Anterior cingulate cortex (tissue), 58 donors: ENCODE results near the gene NCKIPSD.
A peak's percentile ranks its signal among the peaks of the same experiment; 100 is the strongest.
"Not testable (repeated sequence)": the region's sequence is repeated elsewhere in the genome, so short reads cannot be mapped to it uniquely, and the experiment has no call there.

Experiments used
- DNase-seq, 58 donors: peaks; one replicate each; lab custom pipeline; 2025; lab: John Stamatoyannopoulos, UW

NCKIPSD gene

DNA sequence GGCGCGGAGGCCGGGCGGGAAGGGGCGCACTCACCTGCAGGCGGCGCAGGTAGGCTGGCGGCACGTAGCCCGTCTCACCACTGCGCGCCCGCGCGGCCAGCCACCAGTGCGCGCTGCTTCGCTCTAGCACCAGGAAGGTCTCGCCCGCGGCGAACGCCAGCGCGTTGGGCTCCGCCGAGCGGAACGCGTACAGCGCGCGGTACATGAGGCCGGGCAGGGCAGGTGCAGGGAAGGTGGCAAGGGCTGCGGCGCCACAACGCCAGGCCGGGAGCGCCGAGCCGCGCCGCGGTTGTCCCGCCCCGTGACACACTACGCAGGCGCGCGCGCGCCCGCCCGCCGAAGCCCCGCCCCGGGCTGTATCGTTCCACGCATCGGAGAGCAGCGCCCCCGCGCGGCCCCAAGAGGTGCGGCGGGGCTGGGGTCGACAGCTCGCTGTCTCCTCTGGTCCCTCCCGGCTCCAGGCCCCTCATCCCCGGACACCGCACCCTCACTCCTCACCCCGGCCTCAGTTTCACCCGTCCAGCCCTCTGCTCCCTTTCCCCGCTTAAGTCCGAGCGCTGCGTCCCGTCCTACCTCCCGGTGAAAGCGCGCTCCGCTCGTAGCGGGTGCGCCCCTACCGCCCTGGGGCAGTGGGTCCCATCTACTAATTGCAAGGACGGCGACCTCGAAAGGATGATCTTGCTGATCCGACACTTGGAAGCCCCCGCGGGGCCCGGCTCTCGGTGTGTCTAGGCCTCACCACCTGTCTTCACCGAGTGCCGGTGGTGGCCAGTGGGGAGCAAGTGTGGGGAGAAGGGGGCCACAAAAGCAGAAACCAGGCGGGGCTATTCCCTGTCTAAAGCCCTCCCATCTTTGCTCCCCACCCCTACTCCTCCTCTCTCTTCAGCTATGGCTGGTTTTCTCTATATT lies at the start of gene NCKIPSD:
Gene NCKIPSD (minus strand): TSS at position 313 of the 909 bp plus-strand sequence. CDS start 108 bp downstream, at position 205.
- DNase-seq: peak in 56 of 58 donors; percentile 26 to 90 (median 75)

GRCh38 chr3:48735075-48735767 lies 49.5 kb upstream of the NCKIPSD start:
- not testable (repeated sequence) for DNase-seq

DNA sequence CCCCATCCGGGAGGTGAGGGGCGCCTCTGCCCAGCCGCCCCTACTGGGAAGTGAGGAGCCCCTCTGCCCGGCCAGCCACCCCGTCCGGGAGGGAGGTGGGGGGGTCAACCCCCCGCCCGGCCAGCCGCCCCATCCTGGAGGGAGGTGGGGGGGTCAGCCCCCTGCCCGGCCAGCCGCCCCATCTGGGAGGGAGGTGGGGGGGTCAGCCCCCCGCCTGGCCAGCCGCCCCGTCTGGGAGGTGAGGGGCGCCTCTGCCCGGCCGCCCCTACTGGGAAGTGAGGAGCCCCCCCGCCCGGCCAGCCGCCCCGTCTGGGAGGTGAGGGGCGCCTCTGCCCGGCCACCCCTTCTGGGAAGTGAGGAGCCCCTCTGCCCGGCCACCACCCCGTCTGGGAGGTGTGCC lies 48.8 kb upstream of the NCKIPSD start:
- not testable (repeated sequence) for DNase-seq

DNA sequence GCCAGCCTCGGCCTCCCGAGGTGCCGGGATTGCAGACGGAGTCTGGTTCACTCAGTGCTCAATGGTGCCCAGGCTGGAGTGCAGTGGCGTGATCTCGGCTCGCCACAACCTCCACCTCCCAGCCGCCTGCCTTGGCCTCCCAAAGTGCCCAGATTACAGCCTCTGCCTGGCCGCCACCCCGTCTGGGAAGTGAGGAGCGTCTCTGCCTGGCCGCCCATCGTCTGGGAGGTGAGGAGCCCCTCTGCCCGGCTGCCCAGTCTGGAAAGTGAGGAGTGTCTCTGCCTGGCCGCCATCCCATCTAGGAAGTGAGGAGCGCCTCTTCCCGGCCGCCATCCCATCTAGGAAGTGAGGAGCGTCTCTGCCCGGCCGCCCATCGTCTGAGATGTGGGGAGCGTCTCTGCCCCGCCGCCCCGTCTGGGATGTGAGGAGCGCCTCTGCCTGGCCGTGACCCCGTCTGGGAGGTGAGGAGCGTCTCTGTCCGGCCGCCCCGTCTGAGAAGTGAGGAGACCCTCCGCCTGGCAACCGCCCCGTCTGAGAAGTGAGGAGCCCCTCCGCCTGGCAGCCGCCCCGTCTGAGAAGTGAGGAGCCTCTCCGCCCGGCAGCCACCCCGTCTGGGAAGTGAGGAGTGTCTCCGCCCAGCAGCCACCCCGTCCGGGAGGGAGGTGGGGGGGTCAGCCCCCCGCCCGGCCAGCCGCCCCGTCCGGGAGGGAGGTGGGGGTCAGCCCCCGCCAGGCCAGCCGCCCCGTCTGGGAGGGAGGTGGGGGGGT lies 48.2 kb upstream of the NCKIPSD start:
- DNase-seq: not testable (repeated sequence)

GRCh38 chr3:48727511-48727910 lies 41.8 kb upstream of the NCKIPSD start:
- no peak for DNase-seq

GRCh38 chr3:48725185-48725855 lies 39.6 kb upstream of the NCKIPSD start:
- not testable (repeated sequence) for DNase-seq

GRCh38 chr3:48723725-48724124 lies 38.0 kb upstream of the NCKIPSD start:
- no peak for DNase-seq

DNA sequence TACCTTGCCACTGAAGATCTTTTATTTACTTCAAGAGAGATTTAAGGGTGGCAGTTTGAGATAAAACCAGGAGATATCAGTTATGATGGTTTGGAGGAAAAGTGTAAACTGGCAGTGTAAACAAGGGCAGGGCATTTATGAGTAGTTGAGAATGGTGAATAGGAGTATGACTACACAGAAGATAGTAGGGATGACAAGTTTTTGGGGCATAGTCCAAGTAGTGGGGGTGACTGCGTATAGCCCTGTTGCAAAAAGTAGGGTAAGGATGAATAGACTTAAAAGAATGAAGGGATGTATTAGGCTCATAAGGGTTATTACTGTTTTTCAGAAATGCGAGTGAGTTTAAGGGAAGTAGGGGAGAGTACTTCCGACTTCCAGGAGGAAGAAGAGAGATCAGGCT lies 37.6 kb upstream of the NCKIPSD start:
- not testable (repeated sequence) for DNase-seq

DNA sequence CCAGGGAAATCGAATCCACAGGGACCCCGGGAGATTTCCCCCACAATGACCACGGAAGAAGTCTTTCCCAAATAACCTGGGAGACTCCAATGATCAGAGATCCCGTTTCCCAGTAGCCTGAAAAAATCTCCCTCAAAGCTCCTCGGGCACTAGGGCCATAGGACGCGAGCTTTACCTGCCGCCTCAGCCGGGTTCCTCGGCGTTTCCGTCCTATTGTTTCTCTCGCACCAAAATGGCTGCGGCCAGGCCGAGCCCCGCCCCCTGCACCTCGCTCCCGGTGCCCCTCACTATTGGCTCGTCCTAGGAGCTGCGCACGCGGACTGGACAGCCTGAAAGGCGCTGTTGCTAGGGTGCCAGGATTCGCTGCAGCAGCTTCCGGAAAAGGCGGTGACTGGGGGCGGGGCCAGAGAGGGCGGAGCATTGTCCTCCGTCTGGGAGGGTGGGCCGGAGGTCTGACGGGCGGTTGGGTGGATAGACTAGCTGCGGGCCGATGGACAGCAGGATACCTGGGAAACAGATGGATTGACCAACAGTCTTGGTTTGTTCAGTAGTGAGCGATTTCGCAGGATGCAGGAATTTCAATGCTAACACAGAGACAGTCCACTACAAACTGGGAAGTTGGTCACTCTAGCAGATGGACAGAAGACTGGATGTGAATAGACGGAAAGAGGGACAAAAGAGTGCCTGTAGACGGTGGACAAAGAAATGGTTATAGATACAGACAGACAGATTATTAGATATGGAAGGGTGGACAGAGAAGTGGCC lies 31.4 kb upstream of the NCKIPSD start, which contains the start of gene IP6K2:
Gene IP6K2 (minus strand): TSS at position 240 of the 765 bp plus-strand sequence. CDS start 21,930 bp downstream, outside the sequence.
- DNase-seq: peak; percentile 87 to 99 (median 98)

DNA sequence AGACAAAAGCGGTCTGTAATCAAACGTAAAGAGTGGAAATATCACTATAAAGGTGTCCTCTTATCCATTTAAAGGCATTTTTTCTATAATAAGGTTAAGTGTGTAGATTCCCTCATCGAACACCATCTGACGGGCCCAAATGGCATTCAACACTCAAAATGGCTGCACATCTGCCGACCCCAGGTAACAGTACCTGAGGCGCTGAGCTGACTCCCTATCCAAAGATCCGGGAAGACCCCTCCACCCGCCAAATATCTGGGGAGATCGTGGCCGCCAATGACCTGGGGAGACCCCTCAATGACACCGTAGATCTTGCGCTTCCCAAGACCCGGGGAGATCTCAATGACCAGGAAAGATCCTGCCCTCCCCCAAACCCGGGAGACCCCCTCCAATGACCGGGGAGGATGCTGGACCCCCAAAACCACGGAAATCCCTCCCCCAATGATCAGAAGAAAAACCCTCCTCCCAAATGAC lies 30.8 kb upstream of the NCKIPSD start:
- DNase-seq: peak in 4 of 58 donors; percentile 19 to 52 (median 44)

- DNase-seq: peak in 1 of 58 donors; percentile 47
Measured at GRCh38 chr3:48715174-48715800, 29.6 kb upstream of the NCKIPSD start.

DNA sequence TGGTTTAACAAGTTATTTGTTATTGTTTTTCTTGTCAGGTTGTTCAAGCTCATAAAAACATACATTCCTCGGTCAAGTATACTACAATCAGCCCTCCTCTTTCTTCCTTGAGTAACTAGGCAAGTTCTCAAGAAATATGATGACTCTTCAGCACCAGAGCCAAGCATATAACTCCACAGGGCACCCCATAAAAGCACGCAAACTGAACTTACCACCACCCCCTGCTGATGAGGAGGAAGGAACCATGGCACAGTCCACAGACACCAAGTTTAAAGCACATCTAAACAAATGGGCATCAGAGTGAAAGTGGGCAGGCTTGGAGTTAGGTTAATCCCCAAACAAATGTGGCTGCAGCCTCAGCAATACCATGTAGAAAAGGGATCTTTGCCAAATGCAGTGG lies 26.0 kb upstream of the NCKIPSD start:
- no peak for DNase-seq

DNA sequence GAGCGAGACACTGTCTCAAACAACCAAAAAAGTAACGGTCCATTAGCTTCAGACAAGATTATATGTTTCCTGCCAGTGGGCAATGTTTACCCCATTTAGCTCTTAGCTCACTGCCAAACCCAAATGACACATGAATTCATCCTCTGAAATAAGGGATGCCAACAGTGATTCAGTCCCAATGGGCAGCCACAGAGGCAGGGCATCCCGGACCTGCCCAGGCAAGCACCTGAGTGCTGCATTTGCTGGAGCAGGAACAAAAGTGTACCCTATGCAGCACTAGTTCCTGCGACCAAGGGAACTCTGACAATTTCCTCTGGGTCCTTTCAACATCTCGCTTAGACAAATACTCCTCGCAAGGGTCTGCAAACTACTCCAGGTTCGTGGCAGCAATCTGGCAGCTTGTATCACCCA lies 23.3 kb upstream of the NCKIPSD start:
- DNase-seq: no peak

- DNase-seq: no peak
Measured at GRCh38 chr3:48708481-48708889, 22.8 kb upstream of the NCKIPSD start.

- DNase-seq: no peak
Measured at GRCh38 chr3:48707157-48707556, 21.4 kb upstream of the NCKIPSD start.

DNA sequence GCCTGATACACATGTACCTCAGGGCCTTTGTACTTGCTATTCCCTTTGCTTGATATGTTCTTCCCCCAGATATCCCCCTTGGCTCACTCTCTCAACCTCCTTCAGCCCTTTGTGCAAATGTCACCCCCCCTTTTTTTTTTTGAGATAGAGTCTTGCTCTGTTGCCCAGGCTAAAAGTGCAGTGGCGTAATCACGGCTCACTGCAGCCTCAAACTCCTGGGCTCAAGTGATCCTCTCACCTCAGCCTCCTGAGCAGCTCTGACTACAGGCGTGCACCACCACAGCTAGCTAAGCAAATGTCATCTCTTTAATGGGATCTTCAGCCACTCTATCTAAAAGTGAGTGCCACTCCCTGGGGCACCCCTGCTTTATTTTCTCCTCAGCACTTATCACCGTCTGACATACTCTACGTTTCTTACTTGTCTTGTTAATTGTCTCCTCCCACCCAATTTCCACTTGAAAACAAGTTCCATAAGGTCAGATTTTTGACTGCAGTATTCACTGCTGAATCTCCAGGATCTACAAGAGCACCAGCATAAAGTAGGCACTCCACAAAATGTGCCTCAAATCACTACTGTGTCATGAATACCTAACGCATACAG lies 16.7 kb upstream of the NCKIPSD start:
- DNase-seq: no peak

DNA sequence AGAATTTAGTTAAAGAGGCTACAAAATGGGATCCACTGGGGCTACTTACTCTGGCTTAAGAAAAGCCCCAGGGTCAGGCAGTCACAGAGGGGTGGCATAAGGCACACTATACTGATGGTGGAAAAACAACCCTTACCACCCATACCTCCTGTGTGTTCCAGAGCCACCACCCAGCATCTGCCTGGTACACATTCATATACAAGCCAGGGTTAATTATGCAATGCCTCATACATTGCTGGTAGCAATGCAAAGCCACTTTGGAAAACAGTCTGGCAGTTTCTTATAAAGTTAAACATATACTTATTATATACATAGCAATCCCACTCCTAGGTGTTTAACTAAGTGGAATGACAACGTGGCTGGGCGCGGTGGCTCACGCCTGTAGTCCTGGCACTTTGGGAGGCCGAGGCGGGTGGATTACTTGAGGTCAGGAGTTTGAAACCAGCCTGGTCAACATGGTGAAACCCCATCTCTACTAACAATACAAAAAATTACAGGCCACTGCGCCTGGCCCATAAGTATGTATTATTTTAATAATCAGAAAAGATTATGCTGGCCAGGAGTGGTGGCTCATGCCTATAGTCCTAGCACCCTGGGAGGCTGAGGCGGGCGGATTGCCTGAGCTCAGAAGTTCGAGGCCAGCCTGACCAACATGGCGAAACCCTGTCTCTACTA lies 15.2 kb upstream of the NCKIPSD start:
- DNase-seq: no peak

GRCh38 chr3:48698891-48699290 lies 13.2 kb upstream of the NCKIPSD start:
- DNase-seq: no peak
